ENCODE results near the gene NOM1. TPM values are rescaled to one million over a fixed set of nuclear protein-coding genes. Genes with fewer than 3 reads are reported as not detected.
"Not testable (repeated sequence)": the region's sequence is repeated elsewhere in the genome, so short reads cannot be mapped to it uniquely, and the experiment has no call there.

The NOM1 gene
- total RNA-seq, 1 donor = 11.6 TPM

- Histone ChIP-seq H3K36me3 (ENCODE audit: insufficient read depth, low read length) (peaks cover 30% of the 10 kb centered on the region), H3K4me2 (ENCODE audit: insufficient read depth, low read length) (peak overlapping the region; percentile 98), H3K4me3 (ENCODE audit: insufficient read depth, low read length) (peak overlapping the region; percentile 95), H3K27me3 (ENCODE audit: insufficient read depth, low read length) (peaks cover 1% of the 10 kb centered on the region), H3K4me1 (ENCODE audit: insufficient read depth, low read length) (peaks cover 13% of the 10 kb centered on the region), H3K27ac (ENCODE audit: low read depth, low read length) (peak overlapping the region; percentile 83), H4K20me1 (ENCODE audit: insufficient read depth, low read length) (peaks cover 18% of the 10 kb centered on the region), H2AFZ (ENCODE audit: low read length) (peak overlapping the region; percentile 45), H3K79me2 (ENCODE audit: insufficient read depth, low read length) (peaks cover 58% of the 10 kb centered on the region), H3K9me3 (ENCODE audit: low read depth, low read length) (no peaks in the 10 kb centered on the region)
- peak; percentile 91 for DNase-seq (ENCODE audit: insufficient read length, low spot score, missing footprints)
- TF ChIP-seq, protein P1, sequence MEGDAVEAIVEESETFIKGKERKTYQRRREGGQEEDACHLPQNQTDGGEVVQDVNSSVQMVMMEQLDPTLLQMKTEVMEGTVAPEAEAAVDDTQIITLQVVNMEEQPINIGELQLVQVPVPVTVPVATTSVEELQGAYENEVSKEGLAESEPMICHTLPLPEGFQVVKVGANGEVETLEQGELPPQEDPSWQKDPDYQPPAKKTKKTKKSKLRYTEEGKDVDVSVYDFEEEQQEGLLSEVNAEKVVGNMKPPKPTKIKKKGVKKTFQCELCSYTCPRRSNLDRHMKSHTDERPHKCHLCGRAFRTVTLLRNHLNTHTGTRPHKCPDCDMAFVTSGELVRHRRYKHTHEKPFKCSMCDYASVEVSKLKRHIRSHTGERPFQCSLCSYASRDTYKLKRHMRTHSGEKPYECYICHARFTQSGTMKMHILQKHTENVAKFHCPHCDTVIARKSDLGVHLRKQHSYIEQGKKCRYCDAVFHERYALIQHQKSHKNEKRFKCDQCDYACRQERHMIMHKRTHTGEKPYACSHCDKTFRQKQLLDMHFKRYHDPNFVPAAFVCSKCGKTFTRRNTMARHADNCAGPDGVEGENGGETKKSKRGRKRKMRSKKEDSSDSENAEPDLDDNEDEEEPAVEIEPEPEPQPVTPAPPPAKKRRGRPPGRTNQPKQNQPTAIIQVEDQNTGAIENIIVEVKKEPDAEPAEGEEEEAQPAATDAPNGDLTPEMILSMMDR (IDR thresholded peaks at IDR 0.05; ENCODE audit: extremely low read depth, low read depth, low read length) = no peak
Observed at GRCh38 chr7:156950381-156950858, 908 bp downstream of the NOM1 start.

DNA sequence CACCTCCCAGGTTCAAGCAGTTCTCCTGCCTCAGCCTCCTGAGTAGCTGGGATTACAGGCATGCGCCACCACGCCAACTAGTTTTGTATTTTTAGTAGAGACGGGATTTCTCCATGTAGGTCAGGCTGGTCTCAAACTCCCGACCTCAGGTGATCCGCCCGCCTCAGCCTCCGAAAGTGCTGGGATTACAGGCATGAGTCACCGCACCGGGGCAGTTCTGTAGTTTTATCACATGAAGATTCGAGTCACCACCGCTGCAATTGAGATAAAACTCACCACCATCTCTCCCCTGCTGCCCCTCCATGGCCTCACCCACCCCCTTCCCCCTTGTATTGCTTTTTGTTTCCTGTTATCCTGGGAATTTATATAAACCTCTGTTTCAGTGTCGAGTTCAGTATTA is 3.7 kb downstream of the NOM1 start:
- H3K27me3 ChIP-seq (ENCODE audit: insufficient read depth, low read length); H3K27ac ChIP-seq (ENCODE audit: low read depth, low read length); H3K4me2 ChIP-seq (ENCODE audit: insufficient read depth, low read length); H3K9me3 ChIP-seq (ENCODE audit: low read depth, low read length); H2AFZ ChIP-seq (ENCODE audit: low read length); H3K4me3 ChIP-seq (ENCODE audit: insufficient read depth, low read length): not testable (repeated sequence)
- Histone ChIP-seq H3K36me3 (ENCODE audit: insufficient read depth, low read length) (peaks cover 55% of the 10 kb centered on the region), H3K79me2 (ENCODE audit: insufficient read depth, low read length) (peaks cover 78% of the 10 kb centered on the region), H4K20me1 (ENCODE audit: insufficient read depth, low read length) (peaks cover 26% of the 10 kb centered on the region), H3K4me1 (ENCODE audit: insufficient read depth, low read length) (peaks cover 13% of the 10 kb centered on the region)
- DNase-seq (ENCODE audit: insufficient read length, low spot score, missing footprints) = peak; percentile 13

DNA sequence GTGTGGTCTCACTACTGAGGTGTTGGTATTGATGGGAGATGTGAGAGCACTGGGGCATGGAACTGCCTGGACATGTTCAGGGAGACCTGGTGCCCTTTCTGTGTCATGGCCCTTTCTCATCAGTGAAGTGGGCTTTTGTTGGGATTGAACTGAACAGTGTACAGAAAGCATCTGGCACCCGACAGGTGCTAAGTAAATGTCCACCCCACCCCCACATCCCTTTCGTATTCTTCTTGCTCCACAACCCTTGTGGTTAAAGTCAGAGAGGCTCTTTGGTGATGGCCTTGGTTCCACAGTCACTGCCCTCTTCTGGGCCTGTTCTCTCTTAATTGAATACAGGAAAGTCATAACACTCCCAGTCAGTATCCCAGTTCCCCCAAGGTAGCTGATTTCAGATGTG is 5.4 kb downstream of the NOM1 start:
- Histone ChIP-seq H3K27ac (ENCODE audit: low read depth, low read length) (no peak overlapping the region), H3K9me3 (ENCODE audit: low read depth, low read length) (no peaks in the 10 kb centered on the region), H3K4me2 (ENCODE audit: insufficient read depth, low read length) (no peak overlapping the region), H3K4me1 (ENCODE audit: insufficient read depth, low read length) (peaks cover 13% of the 10 kb centered on the region), H3K4me3 (ENCODE audit: insufficient read depth, low read length) (no peak overlapping the region), H2AFZ (ENCODE audit: low read length) (no peak overlapping the region), H3K36me3 (ENCODE audit: insufficient read depth, low read length) (peaks cover 69% of the 10 kb centered on the region), H4K20me1 (ENCODE audit: insufficient read depth, low read length) (peaks cover 28% of the 10 kb centered on the region), H3K79me2 (ENCODE audit: insufficient read depth, low read length) (peaks cover 85% of the 10 kb centered on the region), H3K27me3 (ENCODE audit: insufficient read depth, low read length) (no peaks in the 10 kb centered on the region)
- TF ChIP-seq, protein P1 (IDR thresholded peaks at IDR 0.05; ENCODE audit: extremely low read depth, low read depth, low read length) = no peak
- no peak for DNase-seq (ENCODE audit: insufficient read length, low spot score, missing footprints)

GRCh38 chr7:156956727-156957126 is 7.2 kb downstream of the NOM1 start:
- DNase-seq (ENCODE audit: insufficient read length, low spot score, missing footprints) = no peak
- no peaks in the 10 kb centered on the region for H3K9me3 ChIP-seq (ENCODE audit: low read depth, low read length)
- no peak overlapping the region for H2AFZ ChIP-seq (ENCODE audit: low read length)
- no peak overlapping the region for H3K27ac ChIP-seq (ENCODE audit: low read depth, low read length)
- peaks cover 20% of the 10 kb centered on the region for H4K20me1 ChIP-seq (ENCODE audit: insufficient read depth, low read length)
- peaks cover 83% of the 10 kb centered on the region for H3K36me3 ChIP-seq (ENCODE audit: insufficient read depth, low read length)
- H3K4me2 ChIP-seq (ENCODE audit: insufficient read depth, low read length) = no peak overlapping the region
- H3K4me1 ChIP-seq (ENCODE audit: insufficient read depth, low read length) = peaks cover 6% of the 10 kb centered on the region
- TF ChIP-seq, protein P1 (IDR thresholded peaks at IDR 0.05; ENCODE audit: extremely low read depth, low read depth, low read length) = no peak
- H3K27me3 ChIP-seq (ENCODE audit: insufficient read depth, low read length) = no peaks in the 10 kb centered on the region
- H3K4me3 ChIP-seq (ENCODE audit: insufficient read depth, low read length) = no peak overlapping the region
- H3K79me2 ChIP-seq (ENCODE audit: insufficient read depth, low read length) = peaks cover 81% of the 10 kb centered on the region
